GM21360 (cell line): ENCODE results near the gene FRRS1L.

Source experiments
- ATAC-seq: cut with Tn5 transposase; IDR thresholded peaks from one replicate; pipeline ENCODE4 v1.9.1; 2021; ENCODE audit warnings: mild to moderate bottlenecking, moderate library complexity; ENCODE audit not compliant: unreplicated experiment

FRRS1L gene

GRCh38 chr9:109179801-109180523 lies 12.9 kb upstream of the FRRS1L start:
- ATAC-seq, result no peak

GRCh38 chr9:109176963-109177362 lies 9.9 kb upstream of the FRRS1L start:
- ATAC-seq, result no peak

- no peak for ATAC-seq
Observed at GRCh38 chr9:109176386-109176785, 9.3 kb upstream of the FRRS1L start.

- no peak for ATAC-seq
Observed at GRCh38 chr9:109172935-109173334, 5.9 kb upstream of the FRRS1L start.

DNA sequence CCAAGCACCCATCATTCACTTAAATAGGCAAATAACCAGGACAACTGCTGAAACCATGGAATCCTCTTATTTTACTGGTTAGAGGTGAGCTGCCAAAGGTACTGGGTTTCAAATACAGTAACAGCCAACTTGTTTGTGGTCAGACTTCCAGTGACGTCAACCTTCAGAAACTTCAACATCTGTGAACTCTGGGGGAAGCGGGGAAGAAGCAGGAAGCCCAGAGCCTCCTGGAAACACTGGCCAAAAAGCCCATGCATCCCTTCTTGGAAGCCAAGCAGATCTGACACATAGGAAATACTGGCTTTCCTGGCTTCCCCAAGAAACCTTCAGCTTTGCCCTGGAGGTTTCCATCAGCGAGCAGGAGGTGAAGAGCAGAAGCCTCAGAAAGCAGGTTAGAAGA lies 4.9 kb upstream of the FRRS1L start:
- no peak for ATAC-seq

GRCh38 chr9:109168170-109168569 lies 1.1 kb upstream of the FRRS1L start:
- no peak for ATAC-seq

DNA sequence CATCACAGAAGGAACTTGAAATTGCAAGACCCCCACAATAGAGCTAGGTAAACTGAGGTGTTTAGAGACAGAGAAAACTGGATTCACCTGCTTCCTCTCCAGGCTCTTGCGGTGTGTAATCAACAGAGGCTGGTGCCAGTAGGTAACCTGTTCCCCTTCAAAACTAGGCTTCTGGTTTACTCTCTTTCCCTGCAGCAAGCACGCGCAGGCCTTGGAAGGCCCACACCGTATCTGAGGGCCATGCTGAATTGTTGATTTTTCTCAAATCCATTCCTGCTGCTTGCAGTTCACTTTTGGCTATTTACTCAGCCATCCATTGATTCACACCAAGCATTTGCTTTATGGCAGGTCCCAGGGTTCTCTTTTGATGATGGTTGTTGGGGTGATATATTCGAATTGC lies 667 bp upstream of the FRRS1L start:
- no peak for ATAC-seq

GRCh38 chr9:109166171-109166770 lies 778 bp downstream of the FRRS1L start:
- ATAC-seq, result no peak

- ATAC-seq, result peak; percentile 88
Observed at GRCh38 chr9:109164042-109164441, 3.0 kb downstream of the FRRS1L start.

- no peak for ATAC-seq
Observed at GRCh38 chr9:109163194-109163593, 3.9 kb downstream of the FRRS1L start.

- ATAC-seq, result no peak
Observed at GRCh38 chr9:109162677-109163076, 4.4 kb downstream of the FRRS1L start.

DNA sequence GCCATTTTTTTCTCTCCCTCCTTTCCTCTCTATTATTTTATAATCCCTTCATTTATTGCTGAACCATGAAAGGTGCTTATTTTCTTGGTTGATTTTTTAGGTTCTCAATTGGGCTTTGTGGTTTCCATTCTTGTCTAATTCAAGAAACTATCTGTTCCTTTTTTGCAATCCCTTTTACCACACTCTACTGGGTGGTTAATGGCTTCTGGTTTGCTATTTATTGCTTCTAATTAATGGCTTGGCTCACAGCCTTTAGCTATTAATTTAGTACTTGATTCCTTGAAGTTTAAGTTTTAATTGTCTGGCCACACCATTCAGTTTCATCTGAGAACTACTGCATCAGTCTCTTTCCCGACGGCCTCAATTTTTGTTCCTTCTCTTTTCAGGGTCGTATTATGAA lies 5.6 kb downstream of the FRRS1L start:
- no peak for ATAC-seq

GRCh38 chr9:109159583-109159982 lies 7.5 kb downstream of the FRRS1L start:
- ATAC-seq, result no peak

GRCh38 chr9:109158651-109159050 lies 8.4 kb downstream of the FRRS1L start:
- ATAC-seq, result no peak

- no peak for ATAC-seq
Observed at GRCh38 chr9:109156708-109157107, 10.3 kb downstream of the FRRS1L start.

- ATAC-seq, result no peak
Observed at GRCh38 chr9:109150925-109151545, 16.0 kb downstream of the FRRS1L start.

GRCh38 chr9:109149722-109150121 lies 17.3 kb downstream of the FRRS1L start:
- ATAC-seq, result no peak

DNA sequence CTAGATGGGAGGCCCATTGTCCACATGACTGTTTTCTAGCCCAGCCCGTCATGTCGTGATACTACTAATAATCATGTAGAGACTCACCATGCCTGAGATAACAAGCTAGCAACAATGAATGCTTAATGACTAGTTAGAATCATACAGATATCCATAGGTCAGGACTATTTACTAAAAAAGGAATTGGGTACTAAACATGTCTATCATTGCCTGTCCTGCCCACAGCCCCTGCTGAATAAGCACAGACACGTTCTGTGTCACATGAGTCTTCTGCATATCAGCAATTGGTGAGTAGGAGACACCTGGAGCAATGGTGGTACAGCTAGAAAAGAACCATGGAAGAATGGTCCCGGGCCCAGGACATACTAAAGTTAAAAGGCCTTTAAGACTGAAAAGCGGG lies 18.0 kb downstream of the FRRS1L start:
- no peak for ATAC-seq

- no peak for ATAC-seq
Observed at GRCh38 chr9:109145051-109145450, 22.0 kb downstream of the FRRS1L start.

- peak; percentile 95 for ATAC-seq
Observed at GRCh38 chr9:109143881-109144562, 23.0 kb downstream of the FRRS1L start.

DNA sequence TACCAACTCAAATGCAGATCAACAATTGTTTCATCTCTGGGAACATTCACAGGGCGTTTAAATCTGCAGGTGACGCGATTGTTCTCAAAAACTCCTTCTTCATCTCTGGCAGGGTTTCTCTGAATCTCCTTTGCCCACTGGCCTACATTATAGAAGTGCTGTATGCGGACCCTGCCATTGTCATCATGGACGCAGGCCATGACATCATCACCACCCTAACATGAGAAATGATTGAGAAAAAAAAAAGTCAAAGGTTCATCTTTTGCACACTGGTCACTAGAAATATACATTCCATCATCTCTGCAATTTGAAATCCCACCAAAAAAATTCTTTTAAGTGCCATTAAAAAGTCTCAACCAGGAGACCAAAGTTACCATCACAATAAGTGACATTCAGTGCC lies 25.7 kb downstream of the FRRS1L start:
- ATAC-seq, result no peak

DNA sequence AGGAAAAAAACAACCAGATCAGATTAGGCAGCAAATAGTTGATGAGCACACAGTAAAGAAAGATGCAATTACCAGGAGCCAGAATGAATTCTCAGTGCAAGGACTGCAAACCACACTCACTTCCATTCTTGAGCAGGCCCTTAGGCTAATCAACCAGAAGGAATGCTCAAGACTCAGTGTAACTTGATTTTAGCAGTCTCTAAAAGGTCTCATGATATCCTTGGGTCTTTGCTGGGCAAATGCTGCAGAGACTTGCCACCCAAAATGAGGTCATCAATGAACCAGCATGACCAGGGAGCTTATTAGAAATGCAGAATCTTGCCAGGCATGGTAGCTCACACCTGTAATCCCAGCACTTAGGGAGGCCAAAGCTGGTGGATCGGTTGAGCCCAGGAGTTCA lies 27.2 kb downstream of the FRRS1L start:
- ATAC-seq, result no peak
